Mammary epithelial cell (primary cell): ENCODE results near the gene SHROOM1.

Source experiments
- EZH2 ChIP-seq: IDR thresholded peaks from 2 replicates; pipeline ENCODE4 v1.6.1; 2012; ENCODE audit warnings: low read length, inconsistent platforms, borderline replicate concordance
- TF ChIP-seq, protein P1 (sequence below), 2 donors: IDR thresholded peaks in 1 of 2; conservative IDR thresholded peaks in 1 of 2; 2 replicates each; pipeline ENCODE4 v1.5.1; 2011 to 2012; ENCODE audit warnings: inconsistent platforms in 2 of 2, low read length in 2 of 2, mild to moderate bottlenecking in 2 of 2, control low read depth in 1 of 2, low read depth in 1 of 2; ENCODE audit not compliant: insufficient read depth in 1 of 2; ENCODE audit errors: extremely low read depth in 1 of 2

DNA sequence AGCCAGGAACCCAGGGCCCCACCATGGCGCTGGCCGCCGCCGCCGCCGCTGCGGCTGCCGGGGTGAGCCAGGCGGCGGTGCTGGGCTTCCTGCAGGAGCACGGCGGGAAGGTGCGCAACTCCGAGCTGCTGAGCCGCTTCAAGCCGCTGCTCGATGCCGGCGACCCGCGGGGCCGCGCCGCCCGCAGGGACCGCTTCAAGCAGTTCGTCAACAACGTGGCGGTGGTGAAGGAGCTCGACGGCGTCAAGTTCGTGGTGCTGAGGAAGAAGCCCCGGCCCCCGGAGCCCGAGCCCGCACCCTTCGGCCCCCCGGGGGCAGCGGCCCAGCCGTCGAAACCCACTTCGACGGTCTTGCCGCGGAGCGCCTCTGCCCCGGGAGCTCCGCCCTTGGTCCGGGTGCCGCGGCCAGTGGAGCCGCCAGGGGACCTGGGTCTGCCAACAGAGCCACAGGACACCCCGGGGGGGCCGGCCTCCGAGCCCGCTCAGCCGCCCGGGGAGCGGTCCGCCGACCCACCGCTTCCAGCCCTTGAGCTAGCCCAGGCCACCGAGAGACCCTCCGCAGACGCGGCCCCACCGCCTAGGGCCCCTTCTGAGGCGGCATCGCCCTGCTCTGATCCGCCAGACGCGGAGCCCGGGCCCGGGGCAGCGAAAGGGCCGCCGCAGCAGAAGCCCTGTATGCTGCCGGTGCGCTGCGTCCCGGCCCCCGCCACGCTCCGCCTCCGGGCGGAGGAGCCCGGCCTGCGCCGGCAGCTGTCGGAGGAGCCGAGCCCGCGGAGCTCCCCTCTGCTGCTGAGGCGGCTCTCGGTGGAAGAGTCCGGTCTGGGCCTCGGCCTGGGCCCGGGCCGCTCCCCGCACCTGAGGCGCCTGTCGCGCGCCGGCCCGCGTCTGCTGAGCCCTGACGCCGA lies 16.6 kb downstream of the SHROOM1 start:
- TF ChIP-seq, protein P1, sequence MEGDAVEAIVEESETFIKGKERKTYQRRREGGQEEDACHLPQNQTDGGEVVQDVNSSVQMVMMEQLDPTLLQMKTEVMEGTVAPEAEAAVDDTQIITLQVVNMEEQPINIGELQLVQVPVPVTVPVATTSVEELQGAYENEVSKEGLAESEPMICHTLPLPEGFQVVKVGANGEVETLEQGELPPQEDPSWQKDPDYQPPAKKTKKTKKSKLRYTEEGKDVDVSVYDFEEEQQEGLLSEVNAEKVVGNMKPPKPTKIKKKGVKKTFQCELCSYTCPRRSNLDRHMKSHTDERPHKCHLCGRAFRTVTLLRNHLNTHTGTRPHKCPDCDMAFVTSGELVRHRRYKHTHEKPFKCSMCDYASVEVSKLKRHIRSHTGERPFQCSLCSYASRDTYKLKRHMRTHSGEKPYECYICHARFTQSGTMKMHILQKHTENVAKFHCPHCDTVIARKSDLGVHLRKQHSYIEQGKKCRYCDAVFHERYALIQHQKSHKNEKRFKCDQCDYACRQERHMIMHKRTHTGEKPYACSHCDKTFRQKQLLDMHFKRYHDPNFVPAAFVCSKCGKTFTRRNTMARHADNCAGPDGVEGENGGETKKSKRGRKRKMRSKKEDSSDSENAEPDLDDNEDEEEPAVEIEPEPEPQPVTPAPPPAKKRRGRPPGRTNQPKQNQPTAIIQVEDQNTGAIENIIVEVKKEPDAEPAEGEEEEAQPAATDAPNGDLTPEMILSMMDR (conservative IDR thresholded peaks at IDR 0.05 in 1 of 2, IDR thresholded peaks at IDR 0.05 in 1 of 2; ENCODE audit: extremely low read depth in 1 of 2, insufficient read depth in 1 of 2, low read depth in 1 of 2, low read length in 2 of 2), result no peak
- TF ChIP-seq EZH2, result no peak
